Measurements from ENCODE around the gene GNL2. TPM values are rescaled to one million over a fixed set of nuclear protein-coding genes. Genes with fewer than 3 reads are reported as not detected.

GNL2 gene
- polyA plus RNA-seq, 1 donor (not counting 4 experiments of a cell fraction or from before 2014, with no cell fraction given), result 81.0 TPM

DNA sequence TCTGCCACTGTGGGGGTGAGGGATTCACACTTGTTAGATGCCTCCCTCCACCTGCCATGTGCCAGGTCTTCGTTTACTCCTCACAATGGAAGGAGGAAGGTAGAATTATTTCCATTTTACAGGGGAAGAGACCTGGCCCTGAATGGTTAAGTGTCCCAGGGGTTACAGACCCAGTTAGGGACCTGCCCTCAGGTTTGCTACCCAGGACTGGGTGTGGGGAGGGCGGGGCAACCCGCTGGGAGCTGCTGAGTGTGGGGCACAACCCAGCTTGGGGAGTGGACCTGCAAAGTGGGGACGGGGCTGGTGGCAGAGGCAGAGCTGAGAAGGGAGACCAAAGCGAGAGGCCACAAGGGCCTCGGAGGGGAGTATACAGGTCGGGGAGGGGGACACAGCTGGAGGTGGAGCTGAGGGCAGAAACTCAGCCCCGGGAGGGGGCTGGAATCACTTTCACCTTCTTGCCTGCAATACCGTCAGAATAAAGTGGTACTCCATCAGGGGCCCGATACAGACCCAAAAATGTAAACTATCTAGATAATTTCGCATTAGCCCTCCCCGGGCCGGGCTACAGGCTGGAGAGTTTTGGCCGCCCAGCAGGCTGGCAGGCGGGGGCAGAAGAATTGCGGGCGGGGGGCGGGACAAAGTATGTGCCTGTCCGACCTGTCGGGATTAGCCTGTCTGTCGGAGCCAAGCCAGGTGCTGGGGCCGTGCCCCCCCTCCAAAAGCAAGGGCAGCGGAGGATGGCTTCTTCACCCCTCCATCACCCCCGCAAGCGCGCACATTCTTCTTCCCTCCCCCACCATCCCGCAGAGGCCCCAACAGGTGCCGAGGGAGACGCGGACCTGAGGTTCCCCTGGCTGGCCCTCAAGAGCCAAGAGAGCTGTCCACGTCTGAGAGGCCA, 37.6 kb upstream of the GNL2 start:
- Histone ChIP-seq H3K27ac (ENCODE audit: control insufficient read depth, insufficient read depth, low read length) (no peak overlapping the region), H3K4me3 (ENCODE audit: control insufficient read depth in 2 of 3, extremely low read depth in 1 of 3, insufficient read depth in 2 of 3, low read depth in 1 of 3, low read length in 3 of 3) (no peak overlapping the region), H4K20me1 (ENCODE audit: control insufficient read depth, extremely low read depth, insufficient read depth, low read length) (no peaks in the 10 kb centered on the region), H3K36me3 (ENCODE audit: control insufficient read depth in 2 of 2, extremely low read depth in 1 of 2, insufficient read depth in 2 of 2, low read length in 2 of 2) (no peaks in the 10 kb centered on the region), H3K79me2 (ENCODE audit: control insufficient read depth, insufficient read depth, low read length) (no peaks in the 10 kb centered on the region), H3K9ac (ENCODE audit: control insufficient read depth, extremely low read depth, insufficient read depth, low read length) (no peak overlapping the region), H3K4me1 (ENCODE audit: control insufficient read depth, extremely low read depth, insufficient read depth, low read length) (no peaks in the 10 kb centered on the region), H3K4me2 (ENCODE audit: control insufficient read depth, extremely low read depth, insufficient read depth, low read depth, low read length) (no peak overlapping the region), H3K9me3 (ENCODE audit: control insufficient read depth, low read depth, low read length) (no peaks in the 10 kb centered on the region), H2AFZ (ENCODE audit: control insufficient read depth, low read length) (no peak overlapping the region), H3K9me1 (ENCODE audit: control insufficient read depth, extremely low read depth, insufficient read depth, low read length) (no peaks in the 10 kb centered on the region), H3K27me3 (ENCODE audit: control insufficient read depth, extremely low read depth, insufficient read depth, low read length) (peaks cover 88% of the 10 kb centered on the region)
- FAIRE-seq (no peak), DNase-seq (ENCODE audit: low read depth, low spot score) (no peak)
- no peak for TF ChIP-seq EZH2 (IDR thresholded peaks at IDR 0.05; ENCODE audit: low read length)
- TF ChIP-seq, protein P1, sequence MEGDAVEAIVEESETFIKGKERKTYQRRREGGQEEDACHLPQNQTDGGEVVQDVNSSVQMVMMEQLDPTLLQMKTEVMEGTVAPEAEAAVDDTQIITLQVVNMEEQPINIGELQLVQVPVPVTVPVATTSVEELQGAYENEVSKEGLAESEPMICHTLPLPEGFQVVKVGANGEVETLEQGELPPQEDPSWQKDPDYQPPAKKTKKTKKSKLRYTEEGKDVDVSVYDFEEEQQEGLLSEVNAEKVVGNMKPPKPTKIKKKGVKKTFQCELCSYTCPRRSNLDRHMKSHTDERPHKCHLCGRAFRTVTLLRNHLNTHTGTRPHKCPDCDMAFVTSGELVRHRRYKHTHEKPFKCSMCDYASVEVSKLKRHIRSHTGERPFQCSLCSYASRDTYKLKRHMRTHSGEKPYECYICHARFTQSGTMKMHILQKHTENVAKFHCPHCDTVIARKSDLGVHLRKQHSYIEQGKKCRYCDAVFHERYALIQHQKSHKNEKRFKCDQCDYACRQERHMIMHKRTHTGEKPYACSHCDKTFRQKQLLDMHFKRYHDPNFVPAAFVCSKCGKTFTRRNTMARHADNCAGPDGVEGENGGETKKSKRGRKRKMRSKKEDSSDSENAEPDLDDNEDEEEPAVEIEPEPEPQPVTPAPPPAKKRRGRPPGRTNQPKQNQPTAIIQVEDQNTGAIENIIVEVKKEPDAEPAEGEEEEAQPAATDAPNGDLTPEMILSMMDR (optimal IDR thresholded peaks at IDR 0.05 in 1 of 3, IDR thresholded peaks at IDR 0.05 in 1 of 3, conservative IDR thresholded peaks at IDR 0.05 in 1 of 3; ENCODE audit: extremely low read depth in 1 of 3, insufficient read depth in 2 of 3, low read length in 3 of 3), result no peak
- dilution Hi-C loops (cut with MboI; ENCODE audit: extremely low pct_ligation_motif_present, low sequenced_read_pairs), result no loop called here

DNA sequence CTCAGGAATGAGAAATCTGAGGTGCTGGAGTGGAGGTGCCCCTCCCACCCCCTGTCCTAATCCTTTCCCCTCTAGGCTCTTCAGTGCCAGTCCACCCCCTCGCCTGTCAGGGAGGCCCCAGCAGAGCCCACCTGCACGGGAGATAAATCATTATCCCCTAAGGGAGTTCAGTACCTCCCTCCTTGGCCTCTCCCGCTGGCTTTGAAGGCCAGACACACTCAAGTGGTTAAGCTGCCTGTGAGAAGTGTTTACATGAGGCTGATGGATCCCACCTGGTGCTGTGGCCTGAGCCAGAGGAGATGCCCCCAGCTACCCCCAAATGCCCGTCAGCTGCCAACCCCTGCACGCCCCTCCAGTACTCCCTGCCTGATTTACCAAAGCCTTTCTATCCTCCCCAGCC, 35.3 kb upstream of the GNL2 start:
- TF ChIP-seq, protein P1 (optimal IDR thresholded peaks at IDR 0.05 in 1 of 3, IDR thresholded peaks at IDR 0.05 in 1 of 3, conservative IDR thresholded peaks at IDR 0.05 in 1 of 3; ENCODE audit: extremely low read depth in 1 of 3, insufficient read depth in 2 of 3, low read length in 3 of 3), result no peak
- no peak for TF ChIP-seq EZH2 (IDR thresholded peaks at IDR 0.05; ENCODE audit: low read length)
- no peak for DNase-seq (ENCODE audit: low read depth, low spot score)
- Histone ChIP-seq H3K36me3 (ENCODE audit: control insufficient read depth in 2 of 2, extremely low read depth in 1 of 2, insufficient read depth in 2 of 2, low read length in 2 of 2) (no peaks in the 10 kb centered on the region), H3K4me2 (ENCODE audit: control insufficient read depth, extremely low read depth, insufficient read depth, low read depth, low read length) (no peak overlapping the region), H3K27me3 (ENCODE audit: control insufficient read depth, extremely low read depth, insufficient read depth, low read length) (peaks cover 92% of the 10 kb centered on the region), H2AFZ (ENCODE audit: control insufficient read depth, low read length) (no peak overlapping the region), H3K9me3 (ENCODE audit: control insufficient read depth, low read depth, low read length) (no peaks in the 10 kb centered on the region), H3K4me3 (ENCODE audit: control insufficient read depth in 2 of 3, extremely low read depth in 1 of 3, insufficient read depth in 2 of 3, low read depth in 1 of 3, low read length in 3 of 3) (no peak overlapping the region), H3K4me1 (ENCODE audit: control insufficient read depth, extremely low read depth, insufficient read depth, low read length) (no peaks in the 10 kb centered on the region), H4K20me1 (ENCODE audit: control insufficient read depth, extremely low read depth, insufficient read depth, low read length) (no peaks in the 10 kb centered on the region), H3K27ac (ENCODE audit: control insufficient read depth, insufficient read depth, low read length) (no peak overlapping the region), H3K9me1 (ENCODE audit: control insufficient read depth, extremely low read depth, insufficient read depth, low read length) (no peaks in the 10 kb centered on the region), H3K9ac (ENCODE audit: control insufficient read depth, extremely low read depth, insufficient read depth, low read length) (no peak overlapping the region), H3K79me2 (ENCODE audit: control insufficient read depth, insufficient read depth, low read length) (no peaks in the 10 kb centered on the region)
- FAIRE-seq, result no peak
- dilution Hi-C loops (cut with MboI; ENCODE audit: extremely low pct_ligation_motif_present, low sequenced_read_pairs), result no loop called here
